ENCODE results near the gene FOXRED2. TPM values are rescaled to one million over a fixed set of nuclear protein-coding genes. Genes with fewer than 3 reads are reported as not detected.

The FOXRED2 gene
- total RNA-seq, 1 experiment from 2014 or later: 37.7 TPM

- Histone ChIP-seq H3K27me3 (ENCODE audit: control insufficient read depth, insufficient read depth, low read length) (no peaks in the 10 kb centered on the region), H3K4me3 (ENCODE audit: low read depth in 2 of 2, low read length in 2 of 2) (peak overlapping the region in 1 of 2 experiments; percentile 50; a peak in 2 of 4 replicates), H3K4me1 (ENCODE audit: control insufficient read depth, insufficient read depth, low read length) (peaks cover 29% of the 10 kb centered on the region), H3K9me3 (ENCODE audit: control insufficient read depth, insufficient read depth, low read depth, low read length) (no peaks in the 10 kb centered on the region), H3K36me3 (ENCODE audit: control insufficient read depth, insufficient read depth, low read length) (no peaks in the 10 kb centered on the region), H3K27ac (ENCODE audit: low read length) (peak overlapping the region; percentile 81)
- ATAC-seq (peak; percentile 92), DNase-seq (ENCODE audit: low read depth, low spot score) (peak; percentile 76)
- intact Hi-C loops (cut with micrococcal nuclease; ENCODE audit: unreplicated experiment): loop anchor here (2.0 kb wide), 3 partner anchors 228 to 432 kb away; no protein-coding TSS in a partner anchor
- ChIA-PET POLR2A (no interaction called here), CTCF (interaction anchor here (0.6 to 1.9 kb wide), 9 partner anchors 59 to 313 kb away, joined by 4 to 8 read pairs (median 5); no protein-coding TSS in a partner anchor)
- in situ Hi-C loops (cut with HindIII; ENCODE audit: low pct_unique_long_range_greater_than_20kb, low sequenced_read_pairs): no loop called here
- TF ChIP-seq, protein P1, sequence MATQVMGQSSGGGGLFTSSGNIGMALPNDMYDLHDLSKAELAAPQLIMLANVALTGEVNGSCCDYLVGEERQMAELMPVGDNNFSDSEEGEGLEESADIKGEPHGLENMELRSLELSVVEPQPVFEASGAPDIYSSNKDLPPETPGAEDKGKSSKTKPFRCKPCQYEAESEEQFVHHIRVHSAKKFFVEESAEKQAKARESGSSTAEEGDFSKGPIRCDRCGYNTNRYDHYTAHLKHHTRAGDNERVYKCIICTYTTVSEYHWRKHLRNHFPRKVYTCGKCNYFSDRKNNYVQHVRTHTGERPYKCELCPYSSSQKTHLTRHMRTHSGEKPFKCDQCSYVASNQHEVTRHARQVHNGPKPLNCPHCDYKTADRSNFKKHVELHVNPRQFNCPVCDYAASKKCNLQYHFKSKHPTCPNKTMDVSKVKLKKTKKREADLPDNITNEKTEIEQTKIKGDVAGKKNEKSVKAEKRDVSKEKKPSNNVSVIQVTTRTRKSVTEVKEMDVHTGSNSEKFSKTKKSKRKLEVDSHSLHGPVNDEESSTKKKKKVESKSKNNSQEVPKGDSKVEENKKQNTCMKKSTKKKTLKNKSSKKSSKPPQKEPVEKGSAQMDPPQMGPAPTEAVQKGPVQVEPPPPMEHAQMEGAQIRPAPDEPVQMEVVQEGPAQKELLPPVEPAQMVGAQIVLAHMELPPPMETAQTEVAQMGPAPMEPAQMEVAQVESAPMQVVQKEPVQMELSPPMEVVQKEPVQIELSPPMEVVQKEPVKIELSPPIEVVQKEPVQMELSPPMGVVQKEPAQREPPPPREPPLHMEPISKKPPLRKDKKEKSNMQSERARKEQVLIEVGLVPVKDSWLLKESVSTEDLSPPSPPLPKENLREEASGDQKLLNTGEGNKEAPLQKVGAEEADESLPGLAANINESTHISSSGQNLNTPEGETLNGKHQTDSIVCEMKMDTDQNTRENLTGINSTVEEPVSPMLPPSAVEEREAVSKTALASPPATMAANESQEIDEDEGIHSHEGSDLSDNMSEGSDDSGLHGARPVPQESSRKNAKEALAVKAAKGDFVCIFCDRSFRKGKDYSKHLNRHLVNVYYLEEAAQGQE (IDR thresholded peaks at IDR 0.05; ENCODE audit: insufficient read depth in 1 of 2, low read depth in 2 of 2, low read length in 1 of 2): no peak
- TF ChIP-seq SIN3A (IDR thresholded peaks at IDR 0.05; ENCODE audit: borderline replicate concordance, insufficient read depth, low read depth, low read length): no peak
- no peak for TF ChIP-seq TCF7L2 (IDR thresholded peaks at IDR 0.05; ENCODE audit: low read depth, low read length)
- TF ChIP-seq POLR2AphosphoS5 (IDR thresholded peaks at IDR 0.05; ENCODE audit: low read depth, low read length): peak; percentile 38; the same call in 1 of the 2 replicates
- BruUV-seq (replicated peaks): no TSS peak
Measured at GRCh38 chr22:36546932-36547331, 40.1 kb upstream of the FOXRED2 start.

- CTCF ChIA-PET: interaction anchor here (0.6 to 1.9 kb wide), 8 partner anchors 59 to 313 kb away, joined by 4 to 8 read pairs (median 5); no protein-coding TSS in a partner anchor
- intact Hi-C loops (cut with micrococcal nuclease; ENCODE audit: unreplicated experiment): loop anchor here (2.0 kb wide), 3 partner anchors 229 to 433 kb away; no protein-coding TSS in a partner anchor
- no peak for TF ChIP-seq SIN3A (IDR thresholded peaks at IDR 0.05; ENCODE audit: borderline replicate concordance, insufficient read depth, low read depth, low read length)
- TF ChIP-seq POLR2AphosphoS5 (IDR thresholded peaks at IDR 0.05; ENCODE audit: low read depth, low read length): no peak
- TF ChIP-seq, protein P1 (IDR thresholded peaks at IDR 0.05; ENCODE audit: insufficient read depth in 1 of 2, low read depth in 2 of 2, low read length in 1 of 2): 0 out of 4 replicates have a peak, but pooled peaks of 1 of the 2 experiments have one; percentile 24
- TF ChIP-seq, protein P2, sequence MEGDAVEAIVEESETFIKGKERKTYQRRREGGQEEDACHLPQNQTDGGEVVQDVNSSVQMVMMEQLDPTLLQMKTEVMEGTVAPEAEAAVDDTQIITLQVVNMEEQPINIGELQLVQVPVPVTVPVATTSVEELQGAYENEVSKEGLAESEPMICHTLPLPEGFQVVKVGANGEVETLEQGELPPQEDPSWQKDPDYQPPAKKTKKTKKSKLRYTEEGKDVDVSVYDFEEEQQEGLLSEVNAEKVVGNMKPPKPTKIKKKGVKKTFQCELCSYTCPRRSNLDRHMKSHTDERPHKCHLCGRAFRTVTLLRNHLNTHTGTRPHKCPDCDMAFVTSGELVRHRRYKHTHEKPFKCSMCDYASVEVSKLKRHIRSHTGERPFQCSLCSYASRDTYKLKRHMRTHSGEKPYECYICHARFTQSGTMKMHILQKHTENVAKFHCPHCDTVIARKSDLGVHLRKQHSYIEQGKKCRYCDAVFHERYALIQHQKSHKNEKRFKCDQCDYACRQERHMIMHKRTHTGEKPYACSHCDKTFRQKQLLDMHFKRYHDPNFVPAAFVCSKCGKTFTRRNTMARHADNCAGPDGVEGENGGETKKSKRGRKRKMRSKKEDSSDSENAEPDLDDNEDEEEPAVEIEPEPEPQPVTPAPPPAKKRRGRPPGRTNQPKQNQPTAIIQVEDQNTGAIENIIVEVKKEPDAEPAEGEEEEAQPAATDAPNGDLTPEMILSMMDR (IDR thresholded peaks at IDR 0.05): peak; percentile 82
- TF ChIP-seq TCF7L2 (IDR thresholded peaks at IDR 0.05; ENCODE audit: low read depth, low read length): no peak
- H3K9me3 ChIP-seq (ENCODE audit: control insufficient read depth, insufficient read depth, low read depth, low read length): no peaks in the 10 kb centered on the region
- in situ Hi-C loops (cut with HindIII; ENCODE audit: low pct_unique_long_range_greater_than_20kb, low sequenced_read_pairs): no loop called here
- H3K4me3 ChIP-seq (ENCODE audit: low read depth in 2 of 2, low read length in 2 of 2): peak overlapping the region; percentile 11 to 50; a peak in 3 of 4 replicates
- H3K27ac ChIP-seq (ENCODE audit: low read length): peak overlapping the region; percentile 81
- POLR2A ChIA-PET: interaction anchor here (0.7 kb wide), 1 partner anchor 16 kb away, joined by 5 read pairs; no protein-coding TSS in a partner anchor
- no peaks in the 10 kb centered on the region for H3K36me3 ChIP-seq (ENCODE audit: control insufficient read depth, insufficient read depth, low read length)
- DNase-seq (ENCODE audit: low read depth, low spot score) (no peak), ATAC-seq (peak; percentile 67)
- no TSS peak for BruUV-seq (replicated peaks)
- peaks cover 35% of the 10 kb centered on the region for H3K4me1 ChIP-seq (ENCODE audit: control insufficient read depth, insufficient read depth, low read length)
- H3K27me3 ChIP-seq (ENCODE audit: control insufficient read depth, insufficient read depth, low read length): no peaks in the 10 kb centered on the region
Measured at GRCh38 chr22:36546092-36546804, 39.4 kb upstream of the FOXRED2 start.

Measured in Panc1 (cell line).